SHP77 treated with DMSO at 0.1 percent for 48 hours (cell line): ENCODE measurements around the gene GRIPAP1.
"Not testable (repeated sequence)": the region's sequence is repeated elsewhere in the genome, so short reads cannot be mapped to it uniquely, and the experiment has no call there.

Source experiments
- DNase-seq: peaks from one replicate; lab custom pipeline; 2025; lab: John Stamatoyannopoulos, UW

GRIPAP1 gene

DNA sequence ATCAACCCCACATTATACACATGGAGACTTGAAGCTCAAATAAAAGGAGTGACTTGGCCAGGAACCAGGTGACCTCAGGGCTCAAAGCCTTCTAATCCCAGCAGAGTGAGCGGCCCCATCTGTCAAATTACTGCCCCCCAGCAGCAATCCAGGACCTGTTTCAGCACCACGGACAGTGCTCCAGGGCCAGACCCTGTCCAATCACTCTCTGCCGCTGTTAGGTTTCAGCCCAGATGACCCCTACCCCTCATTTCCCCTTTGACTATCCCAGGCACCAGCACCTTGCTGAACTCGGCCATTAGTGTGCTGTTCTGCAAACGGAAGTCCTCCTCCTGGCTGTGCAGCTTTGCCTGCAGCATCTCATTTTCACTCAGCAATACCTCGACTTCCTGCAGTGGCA is 5.1 kb downstream of the GRIPAP1 start:
- no peak for DNase-seq

DNA sequence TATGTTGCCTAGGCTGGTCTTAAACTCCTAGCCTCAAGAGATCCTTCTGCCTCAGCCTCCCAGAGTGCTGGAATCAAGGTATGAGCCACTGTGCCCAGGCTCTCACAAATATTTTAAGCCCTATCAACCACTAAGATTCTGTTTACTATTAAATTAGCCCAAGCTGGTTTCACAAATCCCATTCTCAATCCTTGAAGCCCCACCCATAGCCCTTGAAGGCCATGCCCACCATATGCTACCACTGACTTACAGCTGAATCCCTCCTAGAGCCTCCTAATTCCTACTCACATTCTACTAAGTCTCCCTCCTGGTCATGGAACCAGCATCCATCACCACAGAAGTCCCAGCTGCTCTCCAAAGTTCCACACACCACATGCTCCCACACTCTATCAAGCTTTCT is 9.7 kb downstream of the GRIPAP1 start:
- no peak for DNase-seq

- no peak for DNase-seq
These were observed 12.6 kb downstream of the GRIPAP1 start for GRCh38 chrX:48989483-48989882.

GRCh38 chrX:48983896-48984295 is 18.2 kb downstream of the GRIPAP1 start:
- no peak for DNase-seq

GRCh38 chrX:48983081-48983480 is 19.0 kb downstream of the GRIPAP1 start:
- no peak for DNase-seq

- no peak for DNase-seq
These were observed 20.9 kb downstream of the GRIPAP1 start for GRCh38 chrX:48981178-48981577.

DNA sequence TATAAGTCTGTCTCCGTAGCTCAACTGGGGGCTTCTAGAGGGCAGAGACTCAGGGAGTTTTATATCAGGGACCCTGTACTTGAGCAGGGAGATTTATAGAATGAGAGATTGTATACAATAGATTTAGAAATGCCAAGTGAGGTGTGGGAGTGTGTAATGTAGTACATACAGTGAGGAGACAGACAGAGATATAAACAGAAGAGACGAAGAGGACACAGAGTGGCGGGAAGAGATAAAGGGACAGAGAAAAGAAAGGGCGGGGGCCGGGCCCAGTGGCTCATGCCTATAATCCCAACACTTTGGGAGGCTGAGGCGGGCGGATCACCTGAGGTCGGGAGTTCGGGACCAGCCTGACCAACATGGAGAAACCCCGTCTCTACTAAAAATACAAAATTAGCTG is 21.7 kb downstream of the GRIPAP1 start:
- DNase-seq, result not testable (repeated sequence)

- no peak for DNase-seq
These were observed 23.8 kb downstream of the GRIPAP1 start for GRCh38 chrX:48978226-48978625.

DNA sequence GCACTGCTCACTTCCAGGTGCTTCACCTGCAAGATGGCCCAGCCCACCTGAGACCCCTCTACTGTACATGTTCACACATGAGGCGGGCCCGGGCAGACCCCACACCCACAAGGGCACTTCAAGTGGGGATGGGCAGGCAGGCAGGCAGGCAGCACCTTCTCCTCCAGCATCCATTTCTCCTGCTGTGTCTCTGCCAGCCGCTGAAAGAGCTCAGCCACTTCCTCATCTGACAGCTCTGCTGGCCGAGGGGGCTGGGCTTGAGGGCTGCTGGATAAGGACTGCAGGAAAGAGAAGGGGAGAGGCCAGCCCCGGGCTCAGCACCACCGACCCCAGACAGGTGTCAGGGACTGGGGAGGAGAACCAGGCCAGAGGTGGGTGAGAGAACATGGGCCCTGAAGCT is 26.0 kb downstream of the GRIPAP1 start:
- no peak for DNase-seq

- DNase-seq, result no peak
These were observed 26.5 kb downstream of the GRIPAP1 start for GRCh38 chrX:48975541-48975940.

GRCh38 chrX:48975041-48975440 is 27.0 kb downstream of the GRIPAP1 start:
- no peak for DNase-seq

GRCh38 chrX:48974574-48974973 is 27.5 kb downstream of the GRIPAP1 start:
- DNase-seq, result no peak

- no peak for DNase-seq
These were observed 28.0 kb downstream of the GRIPAP1 start for GRCh38 chrX:48974033-48974432.

- DNase-seq, result no peak
These were observed 29.6 kb downstream of the GRIPAP1 start for GRCh38 chrX:48972220-48973164.

GRCh38 chrX:48971249-48972219 is 30.5 kb downstream of the GRIPAP1 start, which contains the start of gene KCND1:
Gene KCND1, minus strand, starts transcription at chrX:48971844. Its CDS starts 1,573 bp downstream, at chrX:48970271.
- no peak for DNase-seq

- no peak for DNase-seq
These were observed 32.6 kb downstream of the GRIPAP1 start for GRCh38 chrX:48969471-48969870.

- DNase-seq, result no peak
These were observed 33.7 kb downstream of the GRIPAP1 start for GRCh38 chrX:48968377-48968776.

GRCh38 chrX:48966796-48967579 is 35.1 kb downstream of the GRIPAP1 start:
- no peak for DNase-seq

- DNase-seq, result no peak
These were observed 36.1 kb downstream of the GRIPAP1 start for GRCh38 chrX:48965959-48966358.

GRCh38 chrX:48961585-48962091 is 40.4 kb downstream of the GRIPAP1 start:
- DNase-seq, result no peak

DNA sequence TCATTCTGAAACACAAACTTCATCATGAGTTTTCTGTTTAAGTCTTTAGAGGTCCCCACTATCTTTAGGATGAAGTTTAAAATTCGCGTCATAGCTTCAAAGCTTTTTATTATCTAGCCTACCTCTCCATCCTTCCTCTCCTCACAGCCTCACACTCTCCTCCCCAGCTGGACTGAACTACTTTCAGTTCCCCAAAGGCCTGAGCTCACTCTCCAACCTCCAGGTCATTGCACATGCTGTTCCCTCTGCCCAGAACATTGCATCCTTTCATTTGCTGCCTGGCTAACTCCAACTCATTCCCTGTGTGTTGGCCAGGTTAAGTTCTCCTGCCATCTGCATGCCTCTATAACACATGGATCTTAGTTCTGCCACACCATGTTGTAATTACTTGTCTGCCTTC is 41.8 kb downstream of the GRIPAP1 start:
- DNase-seq, result no peak
